ENCODE results near the gene TRMT2A.

DNA sequence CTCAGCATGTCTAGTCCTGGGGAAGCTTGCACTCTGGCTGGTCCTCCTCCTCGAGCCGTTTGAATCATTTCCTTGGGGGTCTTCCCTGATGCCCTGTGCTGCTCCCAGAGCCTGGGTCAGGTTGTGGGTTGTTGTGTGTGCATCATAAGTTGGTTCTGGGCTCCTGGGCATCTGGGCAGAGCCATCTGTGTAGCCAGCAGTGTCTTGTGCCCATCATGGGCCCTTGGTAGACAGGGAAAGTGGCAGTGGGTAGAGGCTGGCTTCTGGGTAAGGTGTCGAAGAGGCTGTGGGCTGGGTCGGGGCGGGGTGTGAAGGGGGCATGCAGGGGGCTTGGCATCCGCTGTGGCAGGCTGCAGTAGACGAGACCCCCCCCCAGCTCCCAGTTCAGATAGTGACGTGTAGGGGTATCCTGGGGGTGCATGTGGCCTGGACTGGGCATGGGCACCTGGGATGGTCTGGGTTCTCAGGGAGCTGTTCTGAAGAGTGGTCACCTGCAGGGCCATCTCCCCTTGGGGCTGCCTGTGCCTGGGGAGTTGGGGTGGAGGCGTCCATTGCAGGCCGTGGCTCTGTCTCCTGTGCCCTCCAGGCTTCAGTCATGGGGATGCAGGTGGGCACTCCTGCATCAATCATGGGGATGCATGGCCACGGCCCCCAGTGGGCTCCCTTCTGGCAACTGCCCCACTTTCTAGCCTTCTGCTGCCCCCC lies 7.2 kb upstream of the TRMT2A start:
- TF ChIP-seq, protein P1, sequence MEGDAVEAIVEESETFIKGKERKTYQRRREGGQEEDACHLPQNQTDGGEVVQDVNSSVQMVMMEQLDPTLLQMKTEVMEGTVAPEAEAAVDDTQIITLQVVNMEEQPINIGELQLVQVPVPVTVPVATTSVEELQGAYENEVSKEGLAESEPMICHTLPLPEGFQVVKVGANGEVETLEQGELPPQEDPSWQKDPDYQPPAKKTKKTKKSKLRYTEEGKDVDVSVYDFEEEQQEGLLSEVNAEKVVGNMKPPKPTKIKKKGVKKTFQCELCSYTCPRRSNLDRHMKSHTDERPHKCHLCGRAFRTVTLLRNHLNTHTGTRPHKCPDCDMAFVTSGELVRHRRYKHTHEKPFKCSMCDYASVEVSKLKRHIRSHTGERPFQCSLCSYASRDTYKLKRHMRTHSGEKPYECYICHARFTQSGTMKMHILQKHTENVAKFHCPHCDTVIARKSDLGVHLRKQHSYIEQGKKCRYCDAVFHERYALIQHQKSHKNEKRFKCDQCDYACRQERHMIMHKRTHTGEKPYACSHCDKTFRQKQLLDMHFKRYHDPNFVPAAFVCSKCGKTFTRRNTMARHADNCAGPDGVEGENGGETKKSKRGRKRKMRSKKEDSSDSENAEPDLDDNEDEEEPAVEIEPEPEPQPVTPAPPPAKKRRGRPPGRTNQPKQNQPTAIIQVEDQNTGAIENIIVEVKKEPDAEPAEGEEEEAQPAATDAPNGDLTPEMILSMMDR (IDR thresholded peaks at IDR 0.05) = no peak
- no peak for TF ChIP-seq POLR2A (IDR thresholded peaks at IDR 0.05; ENCODE audit: low read depth)

Data from esophagus muscularis mucosa (tissue), 3 donors.